H9 (cell line): ENCODE data around the gene RNASE7. TPM values are rescaled to one million over a fixed set of nuclear protein-coding genes. Genes with fewer than 3 reads are reported as not detected.

ENCODE experiments used
- DNase-seq: peaks from one replicate; pipeline ENCODE4 v3.0.0-alpha.2; 2017
- H2AFZ ChIP-seq: one replicate; pipeline ENCODE4 v1.6.1; 2013; ENCODE audit warnings: mild to moderate bottlenecking, low read length, control low read depth, moderate library complexity
- H2AK5ac ChIP-seq: 2 replicates; pipeline ENCODE4 v1.6.1; 2013; ENCODE audit warnings: low read length, control low read depth, mixed read lengths; ENCODE audit not compliant: insufficient read length
- H2BK120ac ChIP-seq: one replicate; pipeline ENCODE4 v1.6.1; 2013; ENCODE audit warnings: low read depth, mild to moderate bottlenecking, low read length, control low read depth, inconsistent platforms; ENCODE audit not compliant: poor library complexity, severe bottlenecking
- H2BK12ac ChIP-seq: 2 replicates; pipeline ENCODE4 v1.6.1; 2013; ENCODE audit warnings: low read length, control low read depth, mixed read lengths, low read depth; ENCODE audit not compliant: insufficient read length
- H2BK15ac ChIP-seq: 2 replicates; pipeline ENCODE4 v1.6.1; 2013; ENCODE audit warnings: low read depth, low read length, control low read depth
- H2BK20ac ChIP-seq: one replicate; pipeline ENCODE4 v1.6.1; 2013; ENCODE audit warnings: low read depth, mild to moderate bottlenecking, low read length, control low read depth, inconsistent platforms; ENCODE audit not compliant: poor library complexity, severe bottlenecking
- H2BK5ac ChIP-seq: 2 replicates; pipeline ENCODE4 v1.6.1; 2013; ENCODE audit warnings: low read length, control low read depth, mixed read lengths; ENCODE audit not compliant: insufficient read length
- H3K14ac ChIP-seq: 2 replicates; pipeline ENCODE4 v1.6.1; 2013; ENCODE audit warnings: low read length, control low read depth; ENCODE audit not compliant: insufficient read depth
- H3K18ac ChIP-seq: 2 replicates; pipeline ENCODE4 v1.6.1; 2013; ENCODE audit warnings: low read depth, mild to moderate bottlenecking, mixed read lengths, low read length, control low read depth; ENCODE audit not compliant: insufficient read length
- H3K23ac ChIP-seq: 2 replicates; pipeline ENCODE4 v1.6.1; 2013; ENCODE audit warnings: low read length, control low read depth, mixed read lengths, low read depth; ENCODE audit not compliant: insufficient read length
- H3K23me2 ChIP-seq: 2 replicates; pipeline ENCODE4 v1.6.1; 2013; ENCODE audit warnings: low read depth, mild to moderate bottlenecking, mixed read lengths, low read length, control low read depth; ENCODE audit not compliant: insufficient read length, poor library complexity, severe bottlenecking
- H3K27ac ChIP-seq: 2 replicates; pipeline ENCODE4 v1.5.1; 2013; ENCODE audit warnings: low read length, control low read depth, mixed read lengths, low read depth; ENCODE audit not compliant: insufficient read length
- H3K27me3 ChIP-seq: 2 replicates; pipeline ENCODE4 v1.6.1; 2013; ENCODE audit warnings: low read length, control low read depth, inconsistent platforms; ENCODE audit not compliant: insufficient read depth
- H3K4ac ChIP-seq: 2 replicates; pipeline ENCODE4 v1.6.1; 2013; ENCODE audit warnings: low read depth, mild to moderate bottlenecking, control low read depth, inconsistent platforms, low read length, moderate library complexity
- H3K4me1 ChIP-seq: 2 replicates; pipeline ENCODE4 v1.6.1; 2013; ENCODE audit warnings: low read length, control low read depth, inconsistent platforms; ENCODE audit not compliant: insufficient read depth
- H3K4me2 ChIP-seq: 2 replicates; pipeline ENCODE4 v1.6.1; 2013; ENCODE audit warnings: low read length, control low read depth, mixed read lengths; ENCODE audit not compliant: insufficient read length, insufficient read depth
- H3K56ac ChIP-seq: 2 replicates; pipeline ENCODE4 v1.6.1; 2013; ENCODE audit warnings: low read depth, mild to moderate bottlenecking, mixed read lengths, low read length, control low read depth; ENCODE audit not compliant: insufficient read length
- H3K79me1 ChIP-seq: 2 replicates; pipeline ENCODE4 v1.6.1; 2013; ENCODE audit warnings: low read depth, mild to moderate bottlenecking, moderate library complexity, low read length, control low read depth, inconsistent platforms; ENCODE audit not compliant: insufficient read depth, poor library complexity, severe bottlenecking
- H3K79me2 ChIP-seq: 2 replicates; pipeline ENCODE4 v1.6.1; 2013; ENCODE audit warnings: low read length, control low read depth, inconsistent platforms; ENCODE audit not compliant: insufficient read depth
- H3K9ac ChIP-seq: 2 replicates; pipeline ENCODE4 v1.6.1; 2013; ENCODE audit warnings: low read length, control low read depth, mixed read lengths; ENCODE audit not compliant: insufficient read length; ENCODE audit errors: extremely low read depth
- H3K9me3 ChIP-seq: one replicate; pipeline ENCODE4 v1.6.1; 2013; ENCODE audit warnings: low read depth, low read length, inconsistent platforms; ENCODE audit not compliant: control insufficient read depth
- H3T11ph ChIP-seq: one replicate; pipeline ENCODE4 v1.6.1; 2013; ENCODE audit warnings: mild to moderate bottlenecking, low read length, control low read depth, inconsistent platforms
- H4K20me1 ChIP-seq: one replicate; pipeline ENCODE4 v1.6.1; 2013; ENCODE audit not compliant: control insufficient read depth, insufficient read length, insufficient read depth
- H4K5ac ChIP-seq: 2 replicates; pipeline ENCODE4 v1.6.1; 2013; ENCODE audit warnings: low read depth, mild to moderate bottlenecking, mixed read lengths, low read length, control low read depth; ENCODE audit not compliant: insufficient read length
- H4K8ac ChIP-seq: replicated peaks from 2 replicates; pipeline ENCODE4 v1.6.1; 2013; ENCODE audit warnings: low read length, control low read depth, mixed read lengths, low read depth; ENCODE audit not compliant: insufficient read length
- H4K91ac ChIP-seq: 2 replicates; pipeline ENCODE4 v1.6.1; 2013; ENCODE audit warnings: low read depth, mild to moderate bottlenecking, moderate library complexity, mixed read lengths, low read length, control low read depth; ENCODE audit not compliant: insufficient read length
- H3K27ac Mint-ChIP-seq, 3 experiments: 2 replicates in 2 of 3; 3 replicates in 1 of 3; pipeline ENCODE4 v1.8.0; 2020 to 2021; ENCODE audit warnings: mixed read lengths in 3 of 3, mild to moderate bottlenecking in 1 of 3, moderate library complexity in 1 of 3
- H3K27me3 Mint-ChIP-seq: 2 replicates; pipeline ENCODE4 v1.8.0; 2021; ENCODE audit warnings: low read depth, mild to moderate bottlenecking, moderate library complexity, mixed read lengths
- H3K36me3 Mint-ChIP-seq, 3 experiments: 2 replicates in 2 of 3; 3 replicates in 1 of 3; pipeline ENCODE4 v1.8.0; 2020 to 2021; ENCODE audit warnings: low read depth in 3 of 3, mixed read lengths in 3 of 3; ENCODE audit not compliant: insufficient read depth in 1 of 3
- H3K4me1 Mint-ChIP-seq, 2 experiments: 2 replicates each; pipeline ENCODE4 v1.8.0; 2020; ENCODE audit warnings: mixed read lengths in 2 of 2
- H3K4me3 Mint-ChIP-seq, 2 experiments: 2 replicates in 1 of 2; 3 replicates in 1 of 2; pipeline ENCODE4 v1.8.0; 2020 to 2021; ENCODE audit warnings: mild to moderate bottlenecking in 2 of 2, mixed read lengths in 2 of 2, moderate library complexity in 1 of 2
- H3K9me3 Mint-ChIP-seq, 2 experiments: 2 replicates in 1 of 2; 3 replicates in 1 of 2; pipeline ENCODE4 v1.8.0; 2020; ENCODE audit warnings: mild to moderate bottlenecking in 2 of 2, mixed read lengths in 2 of 2, moderate library complexity in 1 of 2
- CTCF ChIP-seq: fragments of 200-600 bp; sonication (generic); conservative IDR thresholded peaks from 3 replicates; pipeline ENCODE4 v1.8.0; 2021; ENCODE audit warnings: antibody characterized with exemption, mild to moderate bottlenecking
- WGBS: extraction: QIAGEN DNeasy Blood & Tissue Kit; methylation state at CpG from one replicate; pipeline ENCODE4 v1.1.7; 2013; ENCODE audit warnings: missing lambda C conversion rate, low lambda C conversion rate, mixed read lengths; ENCODE audit not compliant: insufficient read length; ENCODE audit errors: extremely low coverage; 5-methylcytosine and 5-hydroxymethylcytosine counted together
- total RNA-seq: library from RNA; stranded (reverse); gene quantifications from 2 replicates; pipeline ENCODE4 v1.2.1, GENCODE V29; 2021

Gene RNASE7
- total RNA-seq, 1 experiment from 2014 or later = not detected

GRCh38 chr14:21088687-21089086, 46.5 kb downstream of the RNASE7 start:
- no peak overlapping the region for H3K18ac ChIP-seq
- H3K27me3 ChIP-seq = no peaks in the 10 kb centered on the region
- Mint-ChIP-seq H3K27ac (peak overlapping the region in 2 of 3 experiments; percentile 57 to 69; a peak in 5 of 7 replicates), H3K9me3 (no peaks in the 10 kb centered on the region; a peak in 3 of 5 replicates), H3K36me3 (peaks cover 63 to 85% (median 79%) of the 10 kb centered on the region in 3 experiments), H3K4me3 (peak overlapping the region in 1 of 2 experiments; percentile 47; a peak in 1 of 5 replicates), H3K4me1 (peaks cover 36 to 38% of the 10 kb centered on the region in 2 experiments), H3K27me3 (peaks cover 2% of the 10 kb centered on the region)
- H2BK15ac ChIP-seq = no peak overlapping the region
- H2BK12ac ChIP-seq = no peak overlapping the region
- TF ChIP-seq CTCF = no peak
- no peak overlapping the region for H3K9ac ChIP-seq
- no peak overlapping the region for H2BK5ac ChIP-seq
- no peak overlapping the region for H2AFZ ChIP-seq
- H2BK20ac ChIP-seq = no peak overlapping the region
- no peaks in the 10 kb centered on the region for H3K79me1 ChIP-seq
- no peaks in the 10 kb centered on the region for H3K9me3 ChIP-seq
- H4K8ac ChIP-seq = no peak overlapping the region
- H3K14ac ChIP-seq = no peak overlapping the region
- H3K23ac ChIP-seq = no peak overlapping the region
- peaks cover 5% of the 10 kb centered on the region for H3K4me1 ChIP-seq
- no peak overlapping the region for H2BK120ac ChIP-seq
- H4K5ac ChIP-seq = no peak overlapping the region
- H3K23me2 ChIP-seq = peaks cover 2% of the 10 kb centered on the region
- no peaks in the 10 kb centered on the region for H4K20me1 ChIP-seq
- no CpG with 5 or more reads among the region's 4 CpGs for WGBS
- H4K91ac ChIP-seq = no peak overlapping the region
- DNase-seq = no peak
- H3K27ac ChIP-seq = no peak overlapping the region
- no peak overlapping the region for H2AK5ac ChIP-seq
- no peak overlapping the region for H3K4me2 ChIP-seq
- no peak overlapping the region for H3T11ph ChIP-seq
- H3K4ac ChIP-seq = no peak overlapping the region
- no peak overlapping the region for H3K56ac ChIP-seq
- no peaks in the 10 kb centered on the region for H3K79me2 ChIP-seq
